ENCODE results near the gene DUSP5. TPM values are rescaled to one million over a fixed set of nuclear protein-coding genes. Genes with fewer than 3 reads are reported as not detected.

Gene DUSP5, protein sequence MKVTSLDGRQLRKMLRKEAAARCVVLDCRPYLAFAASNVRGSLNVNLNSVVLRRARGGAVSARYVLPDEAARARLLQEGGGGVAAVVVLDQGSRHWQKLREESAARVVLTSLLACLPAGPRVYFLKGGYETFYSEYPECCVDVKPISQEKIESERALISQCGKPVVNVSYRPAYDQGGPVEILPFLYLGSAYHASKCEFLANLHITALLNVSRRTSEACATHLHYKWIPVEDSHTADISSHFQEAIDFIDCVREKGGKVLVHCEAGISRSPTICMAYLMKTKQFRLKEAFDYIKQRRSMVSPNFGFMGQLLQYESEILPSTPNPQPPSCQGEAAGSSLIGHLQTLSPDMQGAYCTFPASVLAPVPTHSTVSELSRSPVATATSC
- 1.4 TPM for polyA plus RNA-seq (2013, experiment 1 of 2)
- polyA plus RNA-seq (2013, experiment 2 of 2) = 1.6 TPM

DNA sequence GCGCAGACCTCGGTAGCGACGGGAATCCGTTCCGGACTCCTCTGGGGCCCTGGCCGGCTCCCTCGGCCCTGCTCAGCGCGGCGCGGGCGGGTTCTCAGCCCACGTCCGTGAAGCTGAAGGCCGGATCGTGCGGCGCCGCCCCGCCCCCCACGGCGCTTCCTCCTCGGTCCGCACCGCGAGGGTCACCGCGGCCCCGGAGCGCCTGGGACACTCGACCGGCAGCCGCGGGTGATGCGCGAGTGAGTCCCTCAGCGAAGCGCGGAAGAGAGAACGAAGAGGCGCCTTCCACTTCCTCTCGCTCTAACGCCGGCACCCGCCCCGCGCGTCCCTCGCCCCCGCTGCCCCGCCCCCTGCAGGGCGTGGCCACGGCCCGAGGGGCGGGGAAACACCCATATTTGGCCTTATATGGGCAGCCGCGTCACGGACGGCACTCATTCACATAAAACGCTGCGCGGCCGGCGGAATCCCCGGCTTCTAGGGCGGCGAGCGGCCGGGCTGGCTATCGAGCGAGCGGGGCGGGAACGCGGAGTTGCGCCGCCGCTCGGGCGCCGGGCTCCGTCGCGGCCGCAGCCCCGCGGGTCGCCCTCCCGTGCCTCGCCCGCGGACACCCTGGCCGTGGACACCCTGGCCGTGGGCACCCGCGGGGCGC is at the start of gene DUSP5:
Gene DUSP5, plus strand, starts transcription at position 470 of the 649 bp plus-strand sequence. CDS start 215 bp downstream, outside the sequence.
- Histone ChIP-seq H3K18ac (ENCODE audit: low read length) (peak within 1 kb of the TSS; percentile 97), H3K27me3 (ENCODE audit: control insufficient read depth in 3 of 3, insufficient read depth in 3 of 3, low read depth in 1 of 3, low read length in 3 of 3) (peaks cover 14 to 43% (median 19%) of the 10 kb centered on the region in 3 experiments)
- WGBS, 2 donors (ENCODE audit: extremely low coverage in 2 of 2, insufficient read length in 2 of 2, insufficient replicate concordance in 1 of 2) = no CpG with 5 or more reads among the region's 98 CpGs

DNA sequence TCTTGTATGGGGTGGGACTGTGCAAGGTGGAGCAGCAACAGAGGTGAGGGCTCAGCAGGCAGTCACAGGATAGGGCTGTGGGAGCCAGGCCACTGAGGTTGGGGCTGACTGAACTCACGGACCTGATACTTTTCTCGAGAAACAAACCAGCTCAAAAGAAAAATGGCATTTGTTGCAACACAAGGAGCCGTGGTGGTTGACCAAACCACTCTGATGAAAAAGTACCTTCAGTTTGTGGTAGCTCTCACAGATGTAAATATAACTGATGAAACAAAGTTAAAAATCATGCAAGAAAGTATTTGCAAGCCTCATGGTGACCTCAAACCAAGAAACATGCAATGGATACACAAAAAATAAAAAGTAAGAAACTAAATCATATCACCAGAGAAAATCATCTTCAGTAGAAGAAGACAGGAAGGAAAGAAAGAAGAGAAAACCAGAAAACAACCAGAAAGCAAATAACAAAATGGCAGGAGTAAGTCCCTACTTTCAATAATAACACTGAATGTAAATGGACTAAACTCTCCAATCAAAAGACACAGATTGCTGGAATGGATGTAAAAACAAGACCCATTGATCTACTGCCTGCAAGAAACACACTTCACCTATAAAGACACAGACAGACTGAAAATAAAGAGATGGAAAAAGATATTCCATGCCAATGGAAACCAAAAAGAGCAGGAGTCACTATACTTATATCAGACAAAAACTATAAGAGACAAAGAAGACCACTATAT is 48.9 kb upstream of the DUSP5 start:
- no peak overlapping the region for H2BK15ac ChIP-seq (ENCODE audit: low read length)
- H3K4me2 ChIP-seq (ENCODE audit: insufficient read depth, low read length, poor library complexity, severe bottlenecking) = no peak overlapping the region
- no peak overlapping the region for H3K18ac ChIP-seq (ENCODE audit: low read length)
- no peaks in the 10 kb centered on the region for H3K36me3 ChIP-seq (replicated peaks in 1 of 2; ENCODE audit: control insufficient read depth in 2 of 2, insufficient read depth in 2 of 2, low read length in 2 of 2)
- no peak overlapping the region for H4K8ac ChIP-seq (ENCODE audit: low read depth, low read length)
- no peak overlapping the region for H2AFZ ChIP-seq (ENCODE audit: low read length)
- H3K4me1 ChIP-seq (ENCODE audit: control insufficient read depth in 2 of 2, insufficient read depth in 1 of 2, low read depth in 1 of 2, low read length in 2 of 2) = peaks cover 0 to 5% of the 10 kb centered on the region in 2 donors
- H3K14ac ChIP-seq (ENCODE audit: low read length) = no peak overlapping the region
- H2AK5ac ChIP-seq (ENCODE audit: low read depth, low read length) = no peak overlapping the region
- no peaks in the 10 kb centered on the region for H3K9me3 ChIP-seq (replicated peaks in 1 of 2; ENCODE audit: control insufficient read depth in 2 of 2, insufficient read depth in 1 of 2, low read depth in 1 of 2, low read length in 2 of 2)
- H3K27ac ChIP-seq (replicated peaks; ENCODE audit: low read length) = peak overlapping the region; percentile 22
- peaks cover 0 to 7% (median 0%) of the 10 kb centered on the region in 3 experiments for H3K27me3 ChIP-seq (ENCODE audit: control insufficient read depth in 3 of 3, insufficient read depth in 3 of 3, low read depth in 1 of 3, low read length in 3 of 3)
- H3K4me3 ChIP-seq (ENCODE audit: low read length in 2 of 2) = no peak overlapping the region
- no peak overlapping the region for H2BK120ac ChIP-seq (ENCODE audit: low read depth, low read length)
- no peak overlapping the region for H2BK12ac ChIP-seq (ENCODE audit: low read length)
- no peak overlapping the region for H3K4ac ChIP-seq (ENCODE audit: low read length)
- H3K9ac ChIP-seq (ENCODE audit: low read depth, low read length, poor library complexity) = no peak overlapping the region
- H2BK5ac ChIP-seq (ENCODE audit: low read length) = no peak overlapping the region
- no peaks in the 10 kb centered on the region for H3K79me1 ChIP-seq (ENCODE audit: low read depth, low read length)
- no peak overlapping the region for H4K91ac ChIP-seq (ENCODE audit: low read depth, low read length, poor library complexity)
- H3K23ac ChIP-seq (ENCODE audit: low read depth, low read length, poor library complexity) = no peak overlapping the region
- DNase-seq (ENCODE audit: low spot score) = no peak
- no CpG with 5 or more reads among the region's 3 CpGs for WGBS, 2 donors (ENCODE audit: extremely low coverage in 2 of 2, insufficient read length in 2 of 2, insufficient replicate concordance in 1 of 2)

More for the DNA sequence above, at the start of gene DUSP5:
- Histone ChIP-seq H3K4me3 (ENCODE audit: low read length in 2 of 2) (peak within 1 kb of the TSS; percentile 74 to 96), H2BK120ac (ENCODE audit: low read depth, low read length) (no peak within 1 kb of the TSS), H3K23ac (ENCODE audit: low read depth, low read length, poor library complexity) (peak within 1 kb of the TSS; percentile 36), H3K4ac (ENCODE audit: low read length) (no peak within 1 kb of the TSS), H3K4me2 (ENCODE audit: insufficient read depth, low read length, poor library complexity, severe bottlenecking) (peak within 1 kb of the TSS; percentile 87), H2AFZ (ENCODE audit: low read length) (peak within 1 kb of the TSS; percentile 98), H3K79me1 (ENCODE audit: low read depth, low read length) (no peaks in the 10 kb centered on the region), H2BK5ac (ENCODE audit: low read length) (peak within 1 kb of the TSS; percentile 58), H4K8ac (ENCODE audit: low read depth, low read length) (no peak within 1 kb of the TSS), H3K14ac (ENCODE audit: low read length) (peak within 1 kb of the TSS; percentile 56), H3K4me1 (ENCODE audit: control insufficient read depth in 2 of 2, insufficient read depth in 1 of 2, low read depth in 1 of 2, low read length in 2 of 2) (peaks cover 15 to 26% of the 10 kb centered on the region in 2 donors), H2BK15ac (ENCODE audit: low read length) (peak within 1 kb of the TSS; percentile 68), H2AK5ac (ENCODE audit: low read depth, low read length) (peak within 1 kb of the TSS; percentile 30), H3K9me3 (replicated peaks in 1 of 2; ENCODE audit: control insufficient read depth in 2 of 2, insufficient read depth in 1 of 2, low read depth in 1 of 2, low read length in 2 of 2) (no peaks in the 10 kb centered on the region), H3K9ac (ENCODE audit: low read depth, low read length, poor library complexity) (peak within 1 kb of the TSS; percentile 89), H3K27ac (replicated peaks; ENCODE audit: low read length) (no peak within 1 kb of the TSS), H4K91ac (ENCODE audit: low read depth, low read length, poor library complexity) (no peak within 1 kb of the TSS), H2BK12ac (ENCODE audit: low read length) (no peak within 1 kb of the TSS), H3K36me3 (replicated peaks in 1 of 2; ENCODE audit: control insufficient read depth in 2 of 2, insufficient read depth in 2 of 2, low read length in 2 of 2) (no peaks in the 10 kb centered on the region)
- DNase-seq (ENCODE audit: low spot score) = peak; percentile 97

DNA sequence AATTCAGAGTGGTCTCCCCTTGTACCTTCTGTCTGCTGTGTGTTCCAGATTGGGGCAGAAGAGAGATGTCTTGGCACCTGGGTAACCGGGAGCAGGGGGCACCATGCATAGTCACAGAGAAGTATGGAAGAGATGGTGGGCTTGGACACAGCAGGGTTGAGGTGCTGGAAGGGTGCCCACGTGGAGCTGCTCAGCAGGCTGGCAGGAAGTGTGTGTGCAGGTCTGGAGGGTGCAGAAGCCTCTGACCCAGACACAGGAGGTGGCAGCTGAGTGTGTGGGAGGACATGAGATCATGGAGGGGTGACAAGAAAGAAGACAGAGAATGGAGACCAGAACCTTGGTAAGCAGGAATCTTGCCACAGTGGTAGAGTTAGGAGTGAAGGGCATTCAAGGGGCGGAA is 42.3 kb upstream of the DUSP5 start:
- H2BK15ac ChIP-seq (ENCODE audit: low read length) = no peak overlapping the region
- H3K4me3 ChIP-seq (ENCODE audit: low read length in 2 of 2) = no peak overlapping the region
- no peak overlapping the region for H2AK5ac ChIP-seq (ENCODE audit: low read depth, low read length)
- no peak overlapping the region for H2BK5ac ChIP-seq (ENCODE audit: low read length)
- H3K9me3 ChIP-seq (replicated peaks in 1 of 2; ENCODE audit: control insufficient read depth in 2 of 2, insufficient read depth in 1 of 2, low read depth in 1 of 2, low read length in 2 of 2) = no peaks in the 10 kb centered on the region
- no peak overlapping the region for H4K8ac ChIP-seq (ENCODE audit: low read depth, low read length)
- peaks cover 2 to 8% of the 10 kb centered on the region in 2 donors for H3K4me1 ChIP-seq (ENCODE audit: control insufficient read depth in 2 of 2, insufficient read depth in 1 of 2, low read depth in 1 of 2, low read length in 2 of 2)
- no peak overlapping the region for H2BK120ac ChIP-seq (ENCODE audit: low read depth, low read length)
- H2AFZ ChIP-seq (ENCODE audit: low read length) = no peak overlapping the region
- H2BK12ac ChIP-seq (ENCODE audit: low read length) = no peak overlapping the region
- no peak for DNase-seq (ENCODE audit: low spot score)
- H3K14ac ChIP-seq (ENCODE audit: low read length) = no peak overlapping the region
- H3K27ac ChIP-seq (replicated peaks; ENCODE audit: low read length) = no peak overlapping the region
- H4K91ac ChIP-seq (ENCODE audit: low read depth, low read length, poor library complexity) = no peak overlapping the region
- H3K79me1 ChIP-seq (ENCODE audit: low read depth, low read length) = no peaks in the 10 kb centered on the region
- H3K4ac ChIP-seq (ENCODE audit: low read length) = no peak overlapping the region
- H3K4me2 ChIP-seq (ENCODE audit: insufficient read depth, low read length, poor library complexity, severe bottlenecking) = no peak overlapping the region
- H3K36me3 ChIP-seq (replicated peaks in 1 of 2; ENCODE audit: control insufficient read depth in 2 of 2, insufficient read depth in 2 of 2, low read length in 2 of 2) = no peaks in the 10 kb centered on the region
- no CpG with 5 or more reads among the region's 3 CpGs for WGBS, 2 donors (ENCODE audit: extremely low coverage in 2 of 2, insufficient read length in 2 of 2, insufficient replicate concordance in 1 of 2)
- no peak overlapping the region for H3K23ac ChIP-seq (ENCODE audit: low read depth, low read length, poor library complexity)
- no peak overlapping the region for H3K9ac ChIP-seq (ENCODE audit: low read depth, low read length, poor library complexity)
- peaks cover 0 to 20% (median 0%) of the 10 kb centered on the region in 3 experiments for H3K27me3 ChIP-seq (ENCODE audit: control insufficient read depth in 3 of 3, insufficient read depth in 3 of 3, low read depth in 1 of 3, low read length in 3 of 3)
- no peak overlapping the region for H3K18ac ChIP-seq (ENCODE audit: low read length)
